Measurements from ENCODE around the gene WDR91.

DNA sequence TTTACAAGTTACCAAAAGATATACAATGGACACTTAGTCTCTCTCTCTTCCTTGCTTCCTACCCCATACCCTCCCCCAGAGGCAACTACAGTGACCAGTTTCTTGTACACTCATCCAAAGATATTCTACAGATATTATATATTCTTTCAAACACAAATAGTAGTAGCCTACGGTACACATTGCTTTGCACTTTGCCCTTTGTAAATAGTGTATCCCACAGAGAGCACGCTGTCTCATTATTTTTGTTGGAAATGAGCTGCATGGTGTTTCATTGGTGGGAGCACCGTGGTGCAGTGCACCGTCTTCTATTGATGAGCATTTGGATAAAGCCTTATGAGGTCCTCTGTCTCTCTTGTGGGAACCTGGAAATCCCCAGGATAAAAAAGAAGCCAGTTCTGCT is 46.5 kb upstream of the WDR91 start:
- TF ChIP-seq, protein P1, sequence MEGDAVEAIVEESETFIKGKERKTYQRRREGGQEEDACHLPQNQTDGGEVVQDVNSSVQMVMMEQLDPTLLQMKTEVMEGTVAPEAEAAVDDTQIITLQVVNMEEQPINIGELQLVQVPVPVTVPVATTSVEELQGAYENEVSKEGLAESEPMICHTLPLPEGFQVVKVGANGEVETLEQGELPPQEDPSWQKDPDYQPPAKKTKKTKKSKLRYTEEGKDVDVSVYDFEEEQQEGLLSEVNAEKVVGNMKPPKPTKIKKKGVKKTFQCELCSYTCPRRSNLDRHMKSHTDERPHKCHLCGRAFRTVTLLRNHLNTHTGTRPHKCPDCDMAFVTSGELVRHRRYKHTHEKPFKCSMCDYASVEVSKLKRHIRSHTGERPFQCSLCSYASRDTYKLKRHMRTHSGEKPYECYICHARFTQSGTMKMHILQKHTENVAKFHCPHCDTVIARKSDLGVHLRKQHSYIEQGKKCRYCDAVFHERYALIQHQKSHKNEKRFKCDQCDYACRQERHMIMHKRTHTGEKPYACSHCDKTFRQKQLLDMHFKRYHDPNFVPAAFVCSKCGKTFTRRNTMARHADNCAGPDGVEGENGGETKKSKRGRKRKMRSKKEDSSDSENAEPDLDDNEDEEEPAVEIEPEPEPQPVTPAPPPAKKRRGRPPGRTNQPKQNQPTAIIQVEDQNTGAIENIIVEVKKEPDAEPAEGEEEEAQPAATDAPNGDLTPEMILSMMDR (conservative IDR thresholded peaks at IDR 0.05; ENCODE audit: low read length), result no peak
- TF ChIP-seq EZH2phosphoT487 (IDR thresholded peaks at IDR 0.05; ENCODE audit: borderline replicate concordance), result no peak
